Right kidney (tissue), 9 donors: ENCODE measurements around the gene PAFAH2.

Experiments used
- DNase-seq: peaks from one replicate; pipeline ENCODE4 v3.0.0-alpha.2; 2016
- long read RNA-seq, 8 donors: transcript quantifications; one replicate each; lab custom pipeline, GENCODE V29; 2026

The PAFAH2 gene
- long read RNA-seq, donor 1, partial matches to known transcripts: 0 of 4 reads
- long read RNA-seq, donor 1, other reads (novel, unspliced or antisense): 0 of 4 reads
- long read RNA-seq, donor 2, partial matches to known transcripts: 0 of 1 reads
- long read RNA-seq, donor 2, other reads (novel, unspliced or antisense): 0 of 1 reads
- long read RNA-seq, donor 3, partial matches to known transcripts: 0 of 5 reads
- long read RNA-seq, donor 3, other reads (novel, unspliced or antisense): 0 of 5 reads
- long read RNA-seq, donor 4, partial matches to known transcripts: 0 of 2 reads
- long read RNA-seq, donor 4, other reads (novel, unspliced or antisense): 0 of 2 reads
- long read RNA-seq, donor 5, partial matches to known transcripts: 0 of 2 reads
- long read RNA-seq, donor 5, other reads (novel, unspliced or antisense): 0 of 2 reads
- long read RNA-seq, donor 6, partial matches to known transcripts: 0 of 1 reads
- long read RNA-seq, donor 6, other reads (novel, unspliced or antisense): 0 of 1 reads
- long read RNA-seq, donor 7, partial matches to known transcripts: 14 of 18 reads
- long read RNA-seq, donor 7, other reads (novel, unspliced or antisense): 0 of 18 reads
- long read RNA-seq, donor 8, partial matches to known transcripts: 0 of 2 reads
- long read RNA-seq, donor 8, other reads (novel, unspliced or antisense): 0 of 2 reads

GRCh38 chr1:25997828-25998761 is at the start of gene PAFAH2:
Gene PAFAH2, minus strand, starts transcription at chr1:25998063. Its CDS starts 7,247 bp downstream, at chr1:25990816.
- peak; percentile 95 for DNase-seq

GRCh38 chr1:26047278-26047874 is 49.5 kb upstream of the PAFAH2 start:
- DNase-seq: no peak

- DNase-seq: peak; percentile 73
These were observed 48.6 kb upstream of the PAFAH2 start for GRCh38 chr1:26046246-26047095.

- peak; percentile 75 for DNase-seq
These were observed 47.9 kb upstream of the PAFAH2 start, which contains the start of gene SLC30A2 for GRCh38 chr1:26045722-26046245. Gene SLC30A2, minus strand, starts transcription at chr1:26046118. Its CDS starts 222 bp downstream, at chr1:26045896.

- DNase-seq: peak; percentile 38
These were observed 47.3 kb upstream of the PAFAH2 start for GRCh38 chr1:26044971-26045721.

GRCh38 chr1:26044414-26044813 is 46.6 kb upstream of the PAFAH2 start:
- no peak for DNase-seq

- DNase-seq: no peak
These were observed 45.9 kb upstream of the PAFAH2 start for GRCh38 chr1:26043765-26044164.

- DNase-seq: no peak
These were observed 44.1 kb upstream of the PAFAH2 start for GRCh38 chr1:26041978-26042377.

GRCh38 chr1:26041401-26041800 is 43.5 kb upstream of the PAFAH2 start:
- DNase-seq: no peak

GRCh38 chr1:26038904-26039303 is 41.0 kb upstream of the PAFAH2 start:
- no peak for DNase-seq

- DNase-seq: no peak
These were observed 40.6 kb upstream of the PAFAH2 start for GRCh38 chr1:26038477-26038876.

GRCh38 chr1:26037904-26038303 is 40.0 kb upstream of the PAFAH2 start:
- DNase-seq: no peak

- DNase-seq: no peak
These were observed 39.0 kb upstream of the PAFAH2 start for GRCh38 chr1:26036756-26037281.

- DNase-seq: peak; percentile 88
These were observed 38.3 kb upstream of the PAFAH2 start for GRCh38 chr1:26035959-26036755.

GRCh38 chr1:26035203-26035958 is 37.5 kb upstream of the PAFAH2 start:
- peak; percentile 95 for DNase-seq

- DNase-seq: no peak
These were observed 36.8 kb upstream of the PAFAH2 start for GRCh38 chr1:26034504-26035202.

GRCh38 chr1:26032656-26033357 is 34.9 kb upstream of the PAFAH2 start:
- no peak for DNase-seq
